DMS 273 (cell line): ENCODE data around the gene ADGRD1.

ENCODE experiments used
- DNase-seq: peaks from one replicate; lab custom pipeline; 2025; ENCODE audit not compliant: unreplicated experiment; lab: John Stamatoyannopoulos, UW

The ADGRD1 gene

GRCh38 chr12:131130311-131130911 is 176.7 kb downstream of the ADGRD1 start:
- DNase-seq = no peak

GRCh38 chr12:131131077-131131807 is 177.5 kb downstream of the ADGRD1 start:
- DNase-seq = no peak

- no peak for DNase-seq
These were observed 178.1 kb downstream of the ADGRD1 start for GRCh38 chr12:131131808-131132117.

- DNase-seq = peak; percentile 82
These were observed 178.6 kb downstream of the ADGRD1 start for GRCh38 chr12:131132118-131132892.

GRCh38 chr12:131133015-131133905 is 179.6 kb downstream of the ADGRD1 start:
- DNase-seq = no peak

GRCh38 chr12:131133994-131134393 is 180.3 kb downstream of the ADGRD1 start:
- no peak for DNase-seq

- no peak for DNase-seq
These were observed 181.0 kb downstream of the ADGRD1 start for GRCh38 chr12:131134523-131135310.

- no peak for DNase-seq
These were observed 181.6 kb downstream of the ADGRD1 start for GRCh38 chr12:131135311-131135785.

- DNase-seq = no peak
These were observed 182.3 kb downstream of the ADGRD1 start for GRCh38 chr12:131135786-131136538.

- no peak for DNase-seq
These were observed 182.8 kb downstream of the ADGRD1 start for GRCh38 chr12:131136539-131136872.

- no peak for DNase-seq
These were observed 183.5 kb downstream of the ADGRD1 start for GRCh38 chr12:131137009-131137835.

- DNase-seq = peak; percentile 45
These were observed 184.3 kb downstream of the ADGRD1 start for GRCh38 chr12:131137836-131138637.

- no peak for DNase-seq
These were observed 185.1 kb downstream of the ADGRD1 start for GRCh38 chr12:131138638-131139362.

- no peak for DNase-seq
These were observed 185.8 kb downstream of the ADGRD1 start for GRCh38 chr12:131139363-131140068.

GRCh38 chr12:131140069-131140435 is 186.3 kb downstream of the ADGRD1 start:
- DNase-seq = no peak

- DNase-seq = no peak
These were observed 187.0 kb downstream of the ADGRD1 start for GRCh38 chr12:131140697-131141096.

GRCh38 chr12:131141514-131141913 is 187.8 kb downstream of the ADGRD1 start:
- no peak for DNase-seq
